Cardiac septum (tissue), 1 donor: Measurements from ENCODE around the gene TEDC2. TPM values are rescaled to one million over a fixed set of nuclear protein-coding genes. Genes with fewer than 3 reads are reported as not detected.

Experiments used
- DNase-seq: peaks from one replicate; pipeline ENCODE4 v3.0.0-alpha.2; 2020; ENCODE audit warnings: low spot score
- intact Hi-C: fragments of 100-400 bp; cut with DNase I; formaldehyde crosslinking; loops from one replicate; pipeline ENCODE4 v1.14.0; 2022
- microRNA-seq: library from miRNA; unstranded; fragments of <30 nt; microRNA quantifications from one replicate; pipeline ENCODE4 v1.2.0, GENCODE V29; 2020
- total RNA-seq: library from RNA; stranded (reverse); fragmentation: NEBNext Ultra II Directional; extraction: Animal tissue kit (Norgen Biotek cat#: 25700); gene quantifications from one replicate; pipeline ENCODE4 v1.2.1, GENCODE V29; 2021
- donor health status: DM: no; HTN: no; CAD: no.

Gene TEDC2
- total RNA-seq, 1 donor from 2014 or later = 0.51 TPM

DNA sequence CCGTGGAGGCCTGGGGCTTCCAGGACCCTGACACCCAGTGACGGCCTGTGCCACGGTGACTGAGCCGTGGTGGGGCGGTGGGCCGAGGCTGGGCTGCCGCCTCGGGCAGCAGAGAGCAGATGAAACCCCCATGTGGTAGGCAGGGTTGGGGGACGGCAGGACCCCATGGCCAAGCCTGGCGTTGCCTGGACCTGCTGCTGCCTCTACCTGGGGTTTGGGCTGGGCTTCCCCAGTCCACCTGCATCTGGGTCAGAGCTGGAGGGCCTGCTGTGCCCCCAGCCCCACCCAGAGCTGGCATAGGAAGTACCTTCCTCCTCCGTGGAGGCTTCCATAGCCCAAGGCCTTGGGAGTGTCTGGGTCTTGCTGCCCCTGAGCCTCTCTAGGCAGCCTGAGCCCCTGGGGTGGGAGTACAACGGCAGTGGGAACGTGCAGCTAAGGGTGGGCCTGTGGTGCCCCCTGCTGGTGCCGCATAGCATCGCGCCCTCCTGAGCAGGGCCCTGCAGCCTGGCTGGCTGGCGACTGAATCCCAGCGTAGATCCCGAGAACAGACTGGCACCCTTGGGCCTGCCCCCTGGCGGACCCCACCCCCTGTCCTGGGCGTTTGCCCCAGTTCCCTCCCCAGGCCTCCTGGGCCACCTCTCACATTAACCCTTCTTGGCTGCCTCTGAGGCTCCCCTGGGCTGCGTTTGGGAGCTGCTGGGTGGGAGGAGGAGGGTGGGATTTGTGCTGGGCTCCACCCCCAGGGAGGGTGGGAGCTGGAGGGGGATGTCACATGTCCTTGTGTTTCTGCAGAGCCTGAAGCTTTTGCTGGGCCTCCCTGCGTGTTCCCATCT lies 41.2 kb downstream of the TEDC2 start:
- intact Hi-C loops = loop anchor here (2.0 to 10.0 kb wide), 2 partner anchors 160 to 476 kb away; partner anchors contain the start of genes ABCA3 and NHERF2
- DNase-seq = peak; percentile 91

DNA sequence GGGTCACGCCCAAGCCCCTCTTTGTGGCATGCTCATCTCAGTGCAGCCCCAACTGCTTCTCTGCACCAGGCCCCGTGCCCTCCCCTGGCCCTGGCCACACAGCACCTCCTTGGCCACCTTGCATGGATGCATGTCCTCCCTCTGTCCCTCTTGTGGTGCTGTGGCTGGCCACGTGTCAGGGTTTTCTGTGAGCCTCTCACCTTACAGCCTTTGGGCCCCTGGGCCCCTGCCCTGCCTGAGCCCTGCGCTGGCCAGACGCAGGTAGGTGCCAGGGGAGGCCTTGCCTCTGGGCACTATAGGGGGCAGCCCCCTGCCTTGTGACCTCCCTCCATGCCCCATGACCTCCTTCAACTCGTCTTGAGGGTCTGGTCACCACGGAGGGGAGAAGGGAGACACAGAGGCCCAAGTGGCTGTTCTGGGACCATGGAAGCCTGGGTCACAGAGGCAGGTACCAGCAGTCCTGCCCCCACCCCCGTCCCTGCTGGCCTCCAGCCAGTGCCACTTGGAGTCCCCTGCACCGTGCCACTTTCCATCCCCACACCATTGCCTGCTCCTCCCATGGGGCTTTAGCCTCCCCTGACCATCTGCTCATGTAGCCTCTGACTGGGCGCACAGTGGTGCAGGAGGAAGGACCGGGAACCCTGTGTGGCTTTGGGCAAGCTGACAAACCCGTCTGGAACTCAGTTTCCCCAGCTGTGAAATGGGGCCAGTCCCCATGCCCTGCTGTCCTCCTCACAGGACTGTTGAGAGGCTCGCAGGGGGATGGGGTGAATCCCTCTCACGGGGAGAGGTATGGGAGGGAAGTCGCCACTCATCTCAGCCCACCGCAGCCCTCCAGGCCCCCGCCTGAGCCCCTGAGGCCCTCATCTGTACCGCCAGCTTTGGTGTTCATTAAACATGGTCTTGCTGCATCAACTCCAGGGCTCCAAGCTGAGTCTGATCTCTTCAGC lies 42.3 kb downstream of the TEDC2 start:
- no peak for DNase-seq
- intact Hi-C loops = loop anchor here (2.0 to 10.0 kb wide), 2 partner anchors 161 to 477 kb away; partner anchors contain the start of genes ABCA3 and NHERF2

DNA sequence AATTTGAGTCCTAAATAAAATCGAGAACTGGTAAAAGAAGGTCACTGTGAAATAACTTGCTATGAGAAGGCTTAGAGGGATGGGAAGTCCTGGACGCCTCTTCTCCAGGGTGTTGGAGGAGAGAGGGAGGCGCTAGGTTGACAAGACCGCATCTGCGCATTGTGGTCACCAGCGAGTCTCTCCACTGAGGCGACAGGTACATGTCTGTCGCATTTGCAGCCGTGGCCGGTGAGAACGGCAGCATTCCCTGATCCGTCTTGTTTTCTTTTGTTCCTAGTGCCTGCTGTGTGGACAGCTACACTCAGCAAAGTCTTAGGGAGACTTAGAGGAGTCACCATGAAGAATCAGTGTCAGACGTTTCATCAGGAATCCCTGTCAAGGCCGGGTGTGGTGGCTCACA lies 45.8 kb downstream of the TEDC2 start:
- intact Hi-C loops = loop anchor here (10.0 kb wide), 1 partner anchor 481 kb away; the partner anchor contains the start of gene NHERF2
- DNase-seq = no peak

DNA sequence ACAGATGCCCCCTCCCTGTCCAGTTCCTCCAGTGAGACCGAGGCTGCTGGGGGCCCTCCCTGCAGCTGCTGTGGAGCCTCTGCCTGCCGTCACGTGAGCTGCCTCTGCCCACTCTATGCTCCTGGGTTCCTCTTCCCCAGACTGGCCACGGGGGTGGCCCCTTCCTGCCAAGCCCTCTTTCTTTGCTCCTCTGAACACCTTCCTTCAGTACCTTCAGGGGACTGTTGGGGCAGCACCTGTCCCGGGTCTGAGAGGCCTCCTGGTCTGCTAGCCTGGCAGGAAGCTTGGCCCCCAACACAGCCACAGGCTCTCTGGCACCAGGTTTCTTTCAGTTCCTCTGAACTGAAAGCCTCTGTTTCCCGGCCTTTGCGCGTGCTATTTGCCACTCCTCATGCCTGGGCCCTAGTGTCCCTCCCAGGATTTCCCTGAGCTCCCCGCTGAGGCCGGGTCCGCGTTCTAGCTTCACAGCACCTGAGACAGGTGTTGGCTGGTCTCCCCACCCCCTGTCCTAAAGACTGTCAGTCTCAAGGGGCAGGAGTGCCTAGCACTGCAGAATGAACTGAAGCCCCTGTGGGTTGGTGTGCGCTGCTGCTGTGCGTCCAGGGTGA lies 47.2 kb downstream of the TEDC2 start:
- intact Hi-C loops = loop anchor here (10.0 kb wide), 1 partner anchor 482 kb away; the partner anchor contains the start of gene NHERF2
- DNase-seq = no peak

DNA sequence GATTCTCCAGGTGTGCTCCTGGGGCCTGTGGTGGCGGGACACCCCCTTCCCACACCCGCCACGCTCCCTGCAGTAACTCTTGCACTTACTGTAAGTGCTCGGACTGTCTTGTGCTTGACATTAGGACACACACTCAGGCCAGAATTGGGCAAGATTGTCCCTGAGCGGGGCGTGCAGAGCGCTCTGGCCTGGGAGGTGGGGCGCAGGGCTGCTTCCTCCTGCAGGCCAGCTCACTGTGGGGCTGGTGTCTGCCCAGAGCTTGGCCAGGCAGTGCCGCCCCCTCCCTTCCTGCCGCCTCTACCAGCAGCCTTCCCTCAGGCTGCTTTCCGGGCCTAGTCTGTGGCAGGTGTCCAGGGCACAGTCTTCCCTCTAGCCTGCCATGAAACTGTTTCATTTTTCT lies 47.8 kb downstream of the TEDC2 start:
- no peak for DNase-seq
- intact Hi-C loops = loop anchor here (10.0 kb wide), 1 partner anchor 483 kb away; the partner anchor contains the start of gene NHERF2

DNA sequence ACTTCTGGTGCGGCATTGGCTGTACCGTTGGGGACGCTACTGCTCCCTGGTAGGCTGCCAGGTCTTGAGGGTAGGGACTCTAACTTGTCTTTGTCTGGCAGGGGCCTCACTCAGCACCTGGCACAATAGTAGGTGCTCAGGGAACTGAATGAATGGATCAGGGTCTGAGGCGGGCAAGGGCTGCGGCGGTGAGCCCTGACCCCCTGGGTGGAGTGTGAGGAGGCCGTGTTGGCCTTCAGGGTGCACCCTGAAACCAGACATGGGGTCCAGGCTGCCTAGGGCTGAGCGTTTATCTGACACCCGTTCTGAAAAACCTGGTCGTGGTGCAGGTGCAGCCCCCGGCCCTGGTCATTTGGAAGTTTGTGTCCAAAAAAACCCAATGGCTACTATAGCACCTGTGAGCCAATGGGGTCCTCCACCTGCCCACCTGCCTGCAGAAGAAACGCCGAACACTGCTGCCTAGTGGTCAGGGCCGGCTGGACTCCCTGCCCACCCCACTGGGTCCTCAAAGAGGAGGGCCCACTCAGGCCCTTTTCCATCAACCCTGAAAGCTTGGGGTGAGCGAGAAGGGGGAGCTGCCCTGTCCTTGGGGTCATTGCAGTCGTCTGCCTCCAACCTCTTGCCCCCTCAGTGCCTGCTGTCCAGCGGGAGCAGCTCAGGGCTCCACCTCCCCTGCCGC lies 49.0 kb downstream of the TEDC2 start:
- intact Hi-C loops = loop anchor here (10.0 kb wide), 1 partner anchor 484 kb away; the partner anchor contains the start of gene NHERF2
- no peak for DNase-seq

DNA sequence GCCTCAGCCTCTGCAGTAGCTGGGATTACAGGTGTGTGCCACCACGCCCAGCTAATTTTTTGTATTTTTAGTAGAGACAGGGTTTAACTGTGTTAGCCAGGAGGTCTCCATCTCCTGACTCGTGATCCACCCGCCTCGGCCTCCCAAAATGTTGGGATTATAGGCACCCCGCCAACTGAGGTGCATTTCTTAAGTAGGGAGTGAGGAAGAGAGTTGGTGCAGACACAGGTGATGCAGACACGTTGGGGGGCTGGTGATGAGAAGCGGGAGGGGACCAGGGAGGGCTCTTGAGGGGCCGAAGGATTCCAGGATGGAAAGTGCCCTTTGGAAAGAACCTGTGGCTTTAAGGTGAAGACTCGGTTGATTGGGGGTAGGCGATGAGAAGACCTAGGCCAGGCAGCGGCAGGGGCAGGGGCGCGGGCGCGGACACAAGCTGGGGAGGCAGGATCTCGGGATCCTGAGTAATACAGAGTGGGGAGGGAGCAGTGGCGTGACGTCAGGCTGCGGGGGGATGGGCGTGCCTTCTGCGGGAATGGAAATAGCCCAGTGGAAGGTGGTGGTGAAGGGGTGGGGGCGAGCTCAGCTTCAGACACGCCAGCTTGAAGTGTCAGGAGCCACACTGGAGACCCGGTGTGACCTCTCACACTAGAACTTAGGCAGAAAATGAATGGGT lies 51.4 kb downstream of the TEDC2 start:
- no peak for DNase-seq
- intact Hi-C loops = loop anchor here (10.0 kb wide), 1 partner anchor 246 kb away; the partner anchor contains the start of gene RNPS1

DNA sequence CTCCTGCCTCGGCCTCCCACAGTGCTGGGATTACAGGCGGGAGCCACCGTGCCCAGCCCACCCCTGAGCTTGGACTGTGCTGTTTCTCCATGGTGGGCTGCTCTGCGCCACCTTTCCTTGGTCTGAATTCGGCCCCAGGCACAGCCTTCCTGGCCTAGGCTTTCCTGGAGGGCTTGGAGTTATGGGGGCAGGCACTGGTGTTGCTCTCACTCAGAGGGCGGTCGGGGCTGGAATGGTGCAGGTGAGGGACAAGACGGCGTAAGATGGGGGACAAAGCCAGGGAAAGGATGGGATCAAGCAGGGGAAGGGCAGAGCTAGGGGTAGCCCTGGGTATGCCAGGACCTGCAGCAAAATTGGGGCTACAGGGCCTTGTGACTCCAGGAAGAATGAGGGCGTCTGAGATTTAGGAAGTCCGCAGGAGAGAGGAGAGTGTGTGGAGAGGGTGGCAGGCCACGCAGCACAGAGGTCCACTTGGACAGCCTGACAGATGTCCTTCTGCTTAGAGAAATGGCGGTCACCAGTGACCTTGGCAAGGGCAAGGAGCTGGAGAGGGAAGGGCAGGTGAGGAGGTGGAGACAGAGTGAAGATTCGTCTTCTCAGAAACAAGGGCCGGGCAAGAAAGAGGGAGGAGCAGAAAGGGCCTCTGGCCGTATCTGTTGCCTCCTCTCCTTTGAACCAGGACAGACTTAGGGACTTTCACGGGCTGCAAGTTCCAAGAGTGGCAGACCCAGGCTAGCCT lies 52.3 kb downstream of the TEDC2 start:
- DNase-seq = no peak
- intact Hi-C loops = loop anchor here (10.0 kb wide), 1 partner anchor 247 kb away; the partner anchor contains the start of gene RNPS1

DNA sequence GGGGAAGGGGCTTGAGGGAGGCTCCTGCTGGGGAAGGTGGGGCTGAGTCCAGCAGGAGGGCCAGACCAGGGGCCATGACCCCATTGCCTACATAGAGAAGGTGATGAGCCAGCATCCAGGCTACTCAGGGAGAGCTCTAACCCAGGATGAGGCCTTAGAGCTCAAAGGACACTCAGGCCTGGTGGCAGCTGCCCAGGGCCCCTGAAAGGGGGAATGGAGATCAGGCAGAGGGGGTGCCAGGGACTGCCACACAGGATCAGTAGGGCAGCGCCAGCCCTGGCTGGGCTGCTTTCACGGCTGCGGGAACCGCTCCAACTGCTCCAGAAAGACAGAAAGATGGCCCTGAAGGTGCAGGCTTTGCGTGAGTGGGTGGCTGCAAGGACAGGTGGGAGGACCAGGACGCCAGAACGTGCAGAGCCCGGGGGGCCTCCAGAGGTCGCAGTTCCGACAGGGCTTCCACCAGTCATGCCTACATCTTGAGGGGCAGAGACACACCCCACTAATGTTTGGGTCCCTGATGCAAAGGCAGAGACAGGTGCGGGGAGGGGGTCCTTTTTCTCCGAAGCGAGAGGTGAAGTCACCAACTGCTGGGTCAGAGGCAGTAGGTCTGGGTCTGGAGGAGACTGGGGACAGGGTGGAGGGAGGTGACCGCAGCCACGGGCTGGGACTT lies 53.0 kb downstream of the TEDC2 start:
- intact Hi-C loops = loop anchor here (10.0 kb wide), 1 partner anchor 248 kb away; the partner anchor contains the start of gene RNPS1
- no peak for DNase-seq

DNA sequence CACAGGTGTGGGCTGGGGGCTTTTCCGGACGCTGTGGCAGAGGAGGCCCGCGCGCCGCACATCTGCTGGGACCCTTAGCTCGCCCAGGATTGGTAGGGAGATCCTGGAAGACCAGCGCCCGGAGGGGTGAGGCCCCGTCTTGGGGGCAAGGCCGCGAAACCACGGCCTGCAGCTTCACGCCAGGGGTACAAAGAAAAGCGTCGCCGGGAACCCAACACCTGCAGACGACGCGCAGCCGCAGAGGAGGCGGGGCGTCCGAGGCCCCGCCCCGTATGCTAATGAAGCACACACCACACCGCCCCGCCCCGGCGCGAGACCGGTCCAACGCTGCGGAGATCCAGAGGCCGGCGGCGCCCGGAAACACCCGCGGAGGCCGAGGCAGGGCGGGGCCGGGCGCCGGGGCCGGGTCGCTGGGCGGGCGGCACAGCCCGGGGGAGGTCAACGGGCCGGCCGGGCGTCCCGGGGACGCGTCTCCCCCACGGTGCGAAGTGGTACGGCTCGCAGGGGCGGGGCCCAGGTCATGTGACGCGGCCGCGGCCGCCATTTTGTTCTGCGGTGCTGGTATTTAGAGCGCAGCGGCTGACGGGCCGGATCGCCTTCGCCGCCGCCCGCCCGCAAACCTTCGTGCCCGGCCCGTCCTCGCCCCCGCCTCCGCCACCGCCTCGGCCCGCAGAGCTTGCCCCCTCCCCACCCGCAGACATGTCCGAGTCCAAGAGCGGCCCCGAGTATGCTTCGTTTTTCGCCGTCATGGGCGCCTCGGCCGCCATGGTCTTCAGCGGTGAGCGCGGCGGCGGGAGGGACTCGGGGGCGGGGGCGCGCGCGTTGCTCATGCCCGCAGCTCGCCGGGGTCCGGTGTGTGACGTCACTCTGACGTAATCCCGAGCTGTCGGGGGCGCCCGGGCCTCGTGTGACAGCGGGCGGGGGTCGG lies 53.8 kb downstream of the TEDC2 start, which contains the start of gene ATP6V0C:
Gene ATP6V0C (plus strand): TSS at position 548 of the 928 bp plus-strand sequence. CDS start 152 bp downstream, at position 700.
- intact Hi-C loops = loop anchor here (10.0 kb wide), 1 partner anchor 249 kb away; the partner anchor contains the start of gene RNPS1
- peak; percentile 95 for DNase-seq

Small RNA genes within 50 kb of the gene (microRNA-seq; reads per million reads assigned to microRNA genes)
- gene MIR6767 (not detected), gene MIR6768 (not detected)

Other genes with a start within 250 kb of the TEDC2 start
- gene BRICD5, start 249.2 kb upstream of the TEDC2 start, total RNA-seq = 7.0 TPM
- gene PGP, start 245.3 kb upstream of the TEDC2 start, total RNA-seq = 23.4 TPM
- 13.7 TPM for gene E4F1, start 236.5 kb upstream of the TEDC2 start, total RNA-seq
- gene DNASE1L2, start 223.7 kb upstream of the TEDC2 start, total RNA-seq = 0.57 TPM
- gene ECI1, start 208.5 kb upstream of the TEDC2 start, total RNA-seq = 139 TPM
- 106 TPM for gene RNPS1, start 192.0 kb upstream of the TEDC2 start, total RNA-seq
- 13.6 TPM for gene ABCA3, start 119.4 kb upstream of the TEDC2 start, total RNA-seq
- gene CCNF, start 30.7 kb upstream of the TEDC2 start, total RNA-seq = 0.86 TPM
- 0.30 TPM for gene NTN3, start 11.2 kb downstream of the TEDC2 start, total RNA-seq
- gene TBC1D24, start 15.0 kb downstream of the TEDC2 start, total RNA-seq = 8.3 TPM
- 137 TPM for gene ATP6V0C, start 53.8 kb downstream of the TEDC2 start, total RNA-seq
- 12.4 TPM for gene AMDHD2, start 60.3 kb downstream of the TEDC2 start, total RNA-seq
- gene CEMP1, start 71.3 kb downstream of the TEDC2 start, total RNA-seq = not detected
- 41.0 TPM for gene PDPK1, start 77.9 kb downstream of the TEDC2 start, total RNA-seq
- 13.9 TPM for gene KCTD5, start 222.4 kb downstream of the TEDC2 start, total RNA-seq